Effector memory CD8-positive, alpha-beta T cell (primary cell): ENCODE data around the gene TICAM1.
"Not testable (repeated sequence)": the region's sequence is repeated elsewhere in the genome, so short reads cannot be mapped to it uniquely, and the experiment has no call there.

Experiments
- ATAC-seq: fragments of 150-1000 bp; cut with Tn5 transposase; replicated peaks from 2 replicates; pipeline ENCODE4 v1.10.0; 2021; ENCODE audit warnings: mild to moderate bottlenecking, moderate library complexity
- DNase-seq, 3 experiments: peaks; one replicate each; pipeline ENCODE4 v3.0.0; 2021
- H3K27ac Mint-ChIP-seq, 2 donors: one replicate each; pipeline ENCODE4 v1.8.0; 2022; ENCODE audit warnings: mild to moderate bottlenecking in 2 of 2, mixed read lengths in 2 of 2, moderate library complexity in 2 of 2
- H3K27me3 Mint-ChIP-seq, 2 donors: one replicate each; pipeline ENCODE4 v1.8.0; 2022; ENCODE audit warnings: mixed read lengths in 2 of 2
- H3K36me3 Mint-ChIP-seq: one replicate; pipeline ENCODE4 v1.8.0; 2022; ENCODE audit warnings: mild to moderate bottlenecking, moderate library complexity, mixed read lengths; ENCODE audit not compliant: insufficient read depth
- H3K4me1 Mint-ChIP-seq, 2 donors: one replicate each; pipeline ENCODE4 v1.8.0; 2022; ENCODE audit warnings: low read depth in 2 of 2, mixed read lengths in 2 of 2
- H3K4me3 Mint-ChIP-seq, 2 donors: one replicate each; pipeline ENCODE4 v1.8.0; 2022; ENCODE audit warnings: mild to moderate bottlenecking in 2 of 2, mixed read lengths in 2 of 2, moderate library complexity in 2 of 2
- H3K9me3 Mint-ChIP-seq, 2 donors: one replicate each; pipeline ENCODE4 v1.8.0; 2022; ENCODE audit warnings: mixed read lengths in 2 of 2

The TICAM1 gene

DNA sequence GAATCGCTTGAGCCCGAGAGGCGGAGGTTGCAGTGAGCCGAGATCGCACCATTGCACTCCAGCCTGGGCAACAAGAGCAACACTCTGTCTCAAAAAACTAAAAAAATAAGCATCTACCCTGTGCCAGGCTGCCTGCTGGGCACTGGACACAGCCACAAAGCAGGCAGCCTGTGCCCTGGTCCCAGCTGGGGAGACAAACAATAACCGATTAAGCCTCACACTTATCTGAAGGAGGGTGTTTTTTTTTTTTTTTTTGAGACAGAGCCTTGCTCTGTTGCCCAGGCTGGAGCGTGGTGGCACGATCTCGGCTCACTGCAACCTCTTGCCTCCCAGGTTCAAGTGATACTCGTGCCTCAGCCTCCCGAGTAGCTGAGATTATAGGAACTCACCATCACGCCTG is 25.0 kb upstream of the TICAM1 start:
- H3K36me3 Mint-ChIP-seq = peaks cover 21% of the 10 kb centered on the region
- H3K27ac Mint-ChIP-seq, H3K9me3 Mint-ChIP-seq, DNase-seq, ATAC-seq, H3K4me1 Mint-ChIP-seq, H3K27me3 Mint-ChIP-seq, H3K4me3 Mint-ChIP-seq: not testable (repeated sequence)

DNA sequence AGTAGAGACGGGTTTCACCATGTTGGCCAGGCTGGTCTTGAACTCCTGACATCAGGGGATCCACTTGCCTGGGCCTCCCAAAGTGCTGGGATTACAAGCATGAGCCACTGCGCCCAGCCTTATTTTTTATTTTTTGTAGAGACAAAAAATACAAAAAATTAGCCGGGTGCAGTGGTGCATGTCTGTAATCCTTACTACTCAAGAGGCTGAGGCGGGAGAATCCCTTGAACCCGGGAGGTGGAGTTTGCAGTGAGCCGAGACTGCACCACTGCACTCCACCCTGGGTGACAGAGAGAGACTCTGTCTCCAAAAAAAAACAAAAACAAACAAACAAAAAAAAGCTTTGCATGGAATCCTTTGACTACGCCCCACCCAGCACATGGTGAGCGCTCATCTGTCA is 22.0 kb upstream of the TICAM1 start:
- not testable (repeated sequence) for ATAC-seq

DNA sequence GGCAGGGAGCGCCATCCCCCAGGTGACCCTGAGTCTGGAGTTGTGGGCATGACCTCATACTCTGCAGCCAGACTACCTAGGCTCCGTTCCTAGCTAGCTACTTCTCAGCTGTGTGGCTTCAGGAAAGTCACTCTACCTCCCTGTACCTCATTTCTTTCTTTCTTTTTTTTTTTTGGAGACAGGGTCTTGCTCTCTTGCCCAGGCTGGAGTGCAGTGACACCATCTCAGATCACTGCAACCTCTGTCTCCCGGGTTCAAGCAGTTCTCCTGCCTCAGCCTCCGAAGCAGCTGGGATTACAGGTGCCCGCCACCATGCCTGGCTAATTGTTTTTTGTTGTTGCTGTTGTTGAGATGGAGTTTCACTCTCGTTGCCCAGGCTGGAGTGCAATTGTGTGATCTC is 21.0 kb upstream of the TICAM1 start:
- Mint-ChIP-seq H3K4me3 (no peak overlapping the region), H3K9me3 (no peaks in the 10 kb centered on the region), H3K27ac (no peak overlapping the region), H3K4me1 (peaks cover 3 to 4% of the 10 kb centered on the region in 2 donors), H3K27me3 (no peaks in the 10 kb centered on the region), H3K36me3 (peaks cover 5% of the 10 kb centered on the region)
- ATAC-seq = no peak
- no peak for DNase-seq

More for the DNA sequence above, 22.0 kb upstream of the TICAM1 start:
- not testable (repeated sequence) for H3K4me1 Mint-ChIP-seq, H3K27me3 Mint-ChIP-seq, DNase-seq, H3K4me3 Mint-ChIP-seq, H3K27ac Mint-ChIP-seq, H3K9me3 Mint-ChIP-seq
- peaks cover 13% of the 10 kb centered on the region for H3K36me3 Mint-ChIP-seq

DNA sequence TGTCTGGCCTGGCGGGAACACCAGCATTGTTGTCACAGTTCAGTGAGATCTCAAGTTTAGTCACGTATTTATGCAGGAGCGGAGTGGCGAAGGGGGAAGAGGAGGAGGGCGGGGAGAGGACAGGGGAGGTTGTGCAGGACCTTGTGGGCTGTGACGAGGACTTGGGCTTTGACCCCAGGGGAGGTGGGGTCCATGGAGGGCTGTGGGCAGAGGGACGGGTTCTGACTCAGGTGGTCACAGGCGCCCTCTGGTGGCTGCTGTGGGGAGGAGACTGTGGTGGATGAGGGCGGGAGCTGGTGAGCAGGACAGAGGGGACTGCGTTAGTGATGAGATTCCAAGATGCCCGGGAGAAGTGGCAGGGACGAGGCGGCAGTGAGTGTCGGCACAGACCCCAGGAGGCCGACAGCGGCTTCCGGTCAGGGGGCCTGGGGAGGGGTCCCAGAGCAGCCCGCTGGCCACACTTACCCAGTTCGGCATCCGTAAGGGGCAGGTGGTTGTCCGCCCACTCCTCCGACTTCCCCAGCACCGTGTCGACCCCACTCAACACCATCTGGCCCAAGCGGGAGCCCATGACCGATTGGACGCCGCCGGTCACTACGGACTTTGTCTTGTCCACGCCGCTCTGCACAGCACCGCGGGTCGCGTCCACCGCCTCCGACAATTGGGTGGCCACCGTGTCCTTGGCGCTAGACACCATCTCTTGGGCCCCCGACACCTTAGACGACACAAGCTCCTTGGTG is 20.2 kb upstream of the TICAM1 start:
- Mint-ChIP-seq H3K36me3 (peaks cover 7% of the 10 kb centered on the region), H3K27me3 (no peaks in the 10 kb centered on the region), H3K4me1 (peaks cover 3 to 4% of the 10 kb centered on the region in 2 donors), H3K27ac (peak overlapping the region in 1 of 2 donors; percentile 15), H3K9me3 (no peaks in the 10 kb centered on the region), H3K4me3 (no peak overlapping the region)
- peak; percentile 87 for ATAC-seq
- peak; percentile 69 to 74 (median 72) for DNase-seq

DNA sequence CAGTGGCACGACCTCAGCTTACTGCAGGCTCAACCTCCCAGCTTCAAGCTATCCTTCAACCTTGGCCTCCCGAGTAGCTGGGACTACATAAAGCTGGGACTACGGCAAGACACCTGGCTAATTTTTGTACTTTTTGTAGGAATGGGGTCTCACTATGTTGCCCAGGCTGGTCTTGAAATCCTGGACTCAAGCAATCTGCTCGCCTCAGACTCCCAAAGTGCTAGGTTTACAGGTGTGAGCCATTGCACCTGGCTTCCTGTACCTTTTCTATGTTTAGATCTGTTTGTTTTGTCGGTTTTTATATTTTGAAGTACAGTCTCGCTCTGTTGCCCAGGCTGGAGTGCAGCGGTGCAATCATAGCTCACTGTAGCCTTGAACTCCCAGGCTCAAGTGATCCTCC is 17.5 kb upstream of the TICAM1 start:
- Mint-ChIP-seq H3K36me3 (peaks cover 28% of the 10 kb centered on the region), H3K4me3 (no peak overlapping the region), H3K27me3 (no peaks in the 10 kb centered on the region), H3K4me1 (peaks cover 3 to 4% of the 10 kb centered on the region in 2 donors), H3K27ac (no peak overlapping the region), H3K9me3 (no peaks in the 10 kb centered on the region)
- DNase-seq = no peak
- no peak for ATAC-seq

DNA sequence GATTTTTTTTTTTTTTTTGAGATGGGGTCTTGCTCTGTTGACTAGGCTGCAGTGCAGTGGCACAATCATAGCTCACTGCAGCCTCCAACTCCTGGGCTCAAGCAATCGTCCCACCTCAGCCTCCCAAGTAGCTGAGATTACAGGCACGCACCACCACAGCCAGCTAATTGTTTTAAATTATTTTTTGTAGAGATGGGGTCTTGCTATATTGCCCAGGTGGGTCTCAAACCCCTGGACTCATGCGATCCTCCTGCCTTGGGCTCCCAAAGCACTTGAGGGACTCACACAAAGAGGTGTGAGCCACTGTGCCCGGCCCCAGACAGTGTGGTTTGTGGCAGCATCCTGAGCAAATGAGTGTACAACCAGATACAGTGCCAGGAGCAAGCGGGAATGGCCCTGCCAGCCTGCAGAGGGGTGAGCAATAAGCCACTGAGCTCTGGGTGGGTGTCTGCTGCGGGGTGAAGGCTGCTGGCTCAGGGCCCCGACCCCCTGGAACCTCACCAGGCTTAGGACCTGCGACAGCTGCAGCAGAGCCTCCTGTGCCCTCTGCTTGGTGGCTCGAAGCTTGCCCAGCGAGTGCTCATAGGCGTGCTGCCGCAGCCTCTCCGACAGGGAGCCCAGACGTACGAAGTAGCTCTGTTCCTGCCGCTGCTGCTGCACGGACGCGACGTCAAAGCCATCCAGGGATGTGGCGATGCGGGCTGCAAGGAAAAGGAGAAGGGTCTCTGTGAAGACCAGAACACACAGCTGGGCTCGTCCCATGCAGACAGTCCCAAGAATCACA is 15.9 kb upstream of the TICAM1 start:
- H3K27ac Mint-ChIP-seq = no peak overlapping the region
- DNase-seq (no peak), ATAC-seq (no peak)
- peaks cover 33% of the 10 kb centered on the region for H3K36me3 Mint-ChIP-seq
- no peaks in the 10 kb centered on the region for H3K9me3 Mint-ChIP-seq
- no peak overlapping the region for H3K4me3 Mint-ChIP-seq
- no peaks in the 10 kb centered on the region for H3K27me3 Mint-ChIP-seq
- peaks cover 3 to 4% of the 10 kb centered on the region in 2 donors for H3K4me1 Mint-ChIP-seq

DNA sequence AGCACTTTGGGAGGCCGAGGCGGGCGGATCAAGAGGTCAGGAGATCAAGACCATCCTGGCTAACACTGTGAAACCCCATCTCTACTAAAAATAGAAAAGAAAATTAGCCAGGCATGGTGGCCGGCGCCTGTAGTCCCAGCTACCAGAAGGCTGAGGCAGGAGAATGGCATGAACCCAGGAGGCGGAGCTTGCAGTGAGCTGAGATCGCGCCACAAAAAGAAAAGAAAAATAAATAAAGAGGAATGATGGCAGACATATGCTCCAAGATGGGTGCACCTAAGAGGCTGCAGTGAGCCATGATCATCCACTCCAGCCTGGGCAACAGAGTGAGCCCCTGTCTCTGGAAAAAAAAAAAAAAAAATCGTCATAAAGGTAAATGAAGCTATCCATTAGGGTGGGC is 14.5 kb upstream of the TICAM1 start:
- not testable (repeated sequence) for H3K9me3 Mint-ChIP-seq, H3K27me3 Mint-ChIP-seq, H3K4me3 Mint-ChIP-seq, DNase-seq, ATAC-seq, H3K4me1 Mint-ChIP-seq
- H3K27ac Mint-ChIP-seq = peak overlapping the region in 1 of 2 donors; percentile 16
- H3K36me3 Mint-ChIP-seq = peaks cover 33% of the 10 kb centered on the region

DNA sequence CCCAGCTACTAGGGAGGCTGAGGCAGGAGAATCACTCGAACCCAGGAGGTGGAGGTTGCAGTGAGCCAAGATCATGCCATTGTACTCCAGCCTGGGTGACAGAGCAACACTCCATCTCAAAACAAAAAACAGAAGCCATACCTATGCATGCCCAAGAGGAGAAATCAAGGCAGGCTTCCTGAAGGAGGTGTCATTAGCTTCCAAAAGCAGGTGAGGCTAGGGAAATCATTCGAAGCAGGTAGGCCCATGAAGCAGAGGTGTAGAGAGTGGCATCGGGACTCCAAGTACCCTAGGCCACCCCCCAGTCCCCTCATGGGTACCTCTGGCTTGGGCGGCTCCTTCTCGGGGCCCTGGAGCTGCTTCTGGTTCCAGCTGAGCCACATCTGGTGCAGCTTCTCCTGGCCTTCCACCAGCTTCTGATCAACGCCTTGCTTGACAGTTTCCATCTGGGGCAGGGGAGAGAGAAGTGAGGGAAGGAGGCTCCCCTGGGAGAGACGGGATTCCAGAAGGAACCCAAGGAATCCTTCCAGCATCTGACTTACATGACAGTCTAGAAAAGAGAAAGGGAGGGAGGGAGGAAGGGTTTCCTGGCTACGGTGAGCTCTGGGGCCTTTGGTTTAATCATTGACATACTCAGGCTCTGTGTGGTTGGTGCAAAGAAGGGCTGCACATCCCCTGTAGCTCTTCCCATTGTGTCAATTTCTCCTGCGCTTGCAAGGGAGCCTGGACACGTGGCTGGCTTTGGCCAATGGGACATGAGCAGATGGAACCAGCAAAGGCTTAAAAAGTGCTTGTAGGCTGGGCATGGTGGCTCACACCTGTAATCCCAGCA is 13.1 kb upstream of the TICAM1 start:
- no peaks in the 10 kb centered on the region for H3K27me3 Mint-ChIP-seq
- H3K36me3 Mint-ChIP-seq = peaks cover 46% of the 10 kb centered on the region
- DNase-seq (no peak), ATAC-seq (no peak)
- H3K4me1 Mint-ChIP-seq = peaks cover 3 to 6% of the 10 kb centered on the region in 2 donors
- no peak overlapping the region for H3K4me3 Mint-ChIP-seq
- no peak overlapping the region for H3K27ac Mint-ChIP-seq
- no peaks in the 10 kb centered on the region for H3K9me3 Mint-ChIP-seq

DNA sequence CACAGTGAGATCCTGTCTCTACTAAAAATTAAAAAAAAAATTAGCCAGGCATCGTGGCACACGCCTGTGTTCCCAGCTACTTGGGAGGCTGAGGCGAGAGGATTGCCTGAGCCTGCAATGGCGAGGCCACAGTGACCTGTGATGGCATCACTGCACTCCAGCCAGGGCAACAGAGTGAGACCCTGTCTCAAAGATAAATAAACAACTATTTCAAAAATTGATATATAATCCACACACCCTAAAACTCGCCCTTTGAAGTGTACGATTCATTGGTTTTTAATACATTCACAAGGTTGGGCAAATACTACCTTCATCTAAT is 12.1 kb upstream of the TICAM1 start:
- H3K9me3 Mint-ChIP-seq = no peaks in the 10 kb centered on the region
- no peaks in the 10 kb centered on the region for H3K27me3 Mint-ChIP-seq
- ATAC-seq (no peak), DNase-seq (no peak)
- H3K4me1 Mint-ChIP-seq = peaks cover 3 to 6% of the 10 kb centered on the region in 2 donors
- H3K4me3 Mint-ChIP-seq = no peak overlapping the region
- H3K36me3 Mint-ChIP-seq = peaks cover 50% of the 10 kb centered on the region
- H3K27ac Mint-ChIP-seq = no peak overlapping the region

DNA sequence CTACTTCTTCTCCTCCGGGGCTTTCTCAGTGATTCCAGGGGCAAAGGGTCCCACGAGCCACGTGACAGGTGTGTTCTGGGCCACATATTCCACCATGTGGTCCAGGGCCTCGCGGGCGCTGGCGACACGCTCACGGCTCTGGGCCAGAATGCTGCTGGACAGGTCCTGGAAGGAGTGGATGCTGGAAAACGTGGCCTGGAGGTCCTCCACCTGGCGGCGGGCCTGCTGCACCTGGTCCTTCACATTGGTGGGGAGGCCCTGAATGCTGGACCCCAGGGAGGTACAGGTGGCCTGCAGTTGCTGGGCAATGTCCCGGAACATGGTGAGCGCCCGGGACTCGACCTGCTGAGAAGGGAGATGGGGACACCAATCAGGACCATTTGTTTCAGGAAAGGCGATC is 7.7 kb upstream of the TICAM1 start:
- ATAC-seq (no peak), DNase-seq (no peak)
- Mint-ChIP-seq H3K4me3 (no peak overlapping the region), H3K9me3 (no peaks in the 10 kb centered on the region), H3K4me1 (peaks cover 3 to 6% of the 10 kb centered on the region in 2 donors), H3K36me3 (peaks cover 22% of the 10 kb centered on the region), H3K27ac (no peak overlapping the region), H3K27me3 (no peaks in the 10 kb centered on the region)

DNA sequence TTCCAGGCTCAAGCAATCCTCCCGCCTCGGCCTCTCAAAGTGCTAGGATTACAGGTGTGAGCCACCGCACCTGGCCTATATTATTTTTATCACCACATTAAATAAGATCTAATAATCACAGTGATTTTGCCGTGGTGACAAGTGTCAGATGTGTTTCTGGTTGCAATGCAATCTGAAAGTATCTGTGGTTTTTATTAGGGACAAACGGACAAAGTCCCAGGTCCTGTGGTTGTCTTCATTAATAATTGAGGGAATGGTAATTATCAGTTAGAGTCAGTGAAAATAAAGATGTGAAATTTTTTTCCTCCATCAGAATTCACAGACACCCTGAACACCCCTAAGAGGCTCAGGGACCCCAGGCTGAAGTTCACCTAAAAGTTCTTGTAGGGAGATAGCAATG is 1.3 kb upstream of the TICAM1 start:
- Mint-ChIP-seq H3K4me1 (peaks cover 21 to 25% of the 10 kb centered on the region in 2 donors), H3K36me3 (peaks cover 7% of the 10 kb centered on the region), H3K27ac (peak overlapping the region in 1 of 2 donors; percentile 38), H3K4me3 (peak overlapping the region; percentile 86 to 90), H3K27me3 (no peaks in the 10 kb centered on the region), H3K9me3 (no peaks in the 10 kb centered on the region)
- DNase-seq (no peak), ATAC-seq (no peak)

DNA sequence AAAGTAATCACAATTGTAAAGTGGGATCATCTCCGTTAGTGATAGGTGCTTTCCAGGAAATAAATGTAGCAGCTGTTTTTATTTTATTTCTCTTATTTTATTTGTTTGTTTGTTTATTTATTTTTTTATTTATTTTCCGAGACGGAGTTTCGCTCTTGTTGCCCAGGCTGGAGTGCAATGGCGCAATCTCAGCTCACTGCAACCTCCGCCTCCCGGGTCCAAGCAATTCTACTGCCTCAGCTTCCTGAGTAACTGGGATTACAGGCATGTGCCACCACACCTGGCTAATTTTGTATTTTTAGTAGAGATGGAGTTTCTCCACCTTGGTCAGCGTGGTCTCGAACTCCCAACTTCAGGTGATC is 448 bp upstream of the TICAM1 start:
- H3K27me3 Mint-ChIP-seq, DNase-seq, ATAC-seq, H3K9me3 Mint-ChIP-seq: not testable (repeated sequence)
- Mint-ChIP-seq H3K27ac (peak overlapping the region; percentile 93 to 94), H3K4me1 (peaks cover 21 to 27% of the 10 kb centered on the region in 2 donors), H3K4me3 (peak overlapping the region; percentile 86 to 90), H3K36me3 (peaks cover 11% of the 10 kb centered on the region)

DNA sequence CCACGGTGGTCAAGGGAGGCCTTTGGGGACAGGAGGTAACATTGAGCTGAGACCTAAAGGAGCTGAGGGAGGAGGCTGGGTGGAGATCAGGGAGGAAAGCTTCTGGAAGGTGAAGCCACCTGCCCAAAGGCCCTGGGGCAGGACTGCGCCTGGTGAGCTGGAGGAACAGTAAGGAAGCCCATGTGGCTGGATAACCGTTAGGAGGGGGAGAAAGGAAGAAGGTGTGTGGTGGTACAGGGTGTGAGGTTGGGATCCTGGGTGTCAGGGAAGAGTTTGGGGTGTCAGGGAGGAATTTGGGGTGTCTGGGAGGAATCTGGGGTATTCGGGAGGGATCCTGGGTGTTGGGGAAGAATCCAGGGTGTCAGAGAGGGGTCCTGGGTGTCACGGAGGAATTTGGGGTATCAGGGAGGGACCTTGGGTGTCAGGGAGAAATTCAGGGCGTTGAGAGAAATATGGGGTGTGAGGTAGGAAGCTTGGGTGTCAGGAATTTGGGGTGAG is 695 bp downstream of the TICAM1 start:
- H3K27me3 Mint-ChIP-seq = no peaks in the 10 kb centered on the region

More for the DNA sequence above, 695 bp downstream of the TICAM1 start:
- peak overlapping the region; percentile 86 to 90 for H3K4me3 Mint-ChIP-seq
- ATAC-seq (no peak), DNase-seq (no peak)
- peak overlapping the region; percentile 93 to 94 for H3K27ac Mint-ChIP-seq
- peaks cover 21 to 27% of the 10 kb centered on the region in 2 donors for H3K4me1 Mint-ChIP-seq
- no peaks in the 10 kb centered on the region for H3K9me3 Mint-ChIP-seq
- peaks cover 11% of the 10 kb centered on the region for H3K36me3 Mint-ChIP-seq
